ENCODE measurements around the gene LRRC2. TPM values are rescaled to one million over a fixed set of nuclear protein-coding genes. Genes with fewer than 3 reads are reported as not detected.

LRRC2 gene
- total RNA-seq, 1 experiment from 2014 or later = 2.6 TPM

- Histone ChIP-seq H3K27me3 (ENCODE audit: insufficient read depth, low read length) (no peaks in the 10 kb centered on the region; the same call in 1 of the 2 replicates), H3K23me2 (ENCODE audit: insufficient read length, low read depth, low read length, poor library complexity, severe bottlenecking) (no peaks in the 10 kb centered on the region), H2AFZ (ENCODE audit: low read length) (no peak overlapping the region), H4K8ac (replicated peaks; ENCODE audit: insufficient read length, low read depth, low read length) (no peak overlapping the region), H3K4ac (ENCODE audit: low read depth, low read length) (no peak overlapping the region), H3K9me3 (ENCODE audit: control insufficient read depth, low read depth, low read length) (no peaks in the 10 kb centered on the region), H3T11ph (ENCODE audit: low read length) (no peak overlapping the region), H2BK5ac (ENCODE audit: insufficient read length, low read length) (no peak overlapping the region), H3K4me1 (ENCODE audit: insufficient read depth, low read length) (no peaks in the 10 kb centered on the region), H3K4me2 (ENCODE audit: insufficient read depth, insufficient read length, low read length) (no peak overlapping the region), H4K91ac (ENCODE audit: insufficient read length, low read depth, low read length) (no peak overlapping the region), H2BK15ac (ENCODE audit: low read depth, low read length) (no peak overlapping the region), H4K20me1 (ENCODE audit: control insufficient read depth, insufficient read depth, insufficient read length) (no peaks in the 10 kb centered on the region), H2BK12ac (ENCODE audit: insufficient read length, low read depth, low read length) (no peak overlapping the region), H3K9ac (ENCODE audit: extremely low read depth, insufficient read length, low read length) (no peak overlapping the region), H3K79me1 (ENCODE audit: insufficient read depth, low read depth, low read length, poor library complexity, severe bottlenecking) (no peaks in the 10 kb centered on the region), H2BK120ac (ENCODE audit: low read depth, low read length, poor library complexity, severe bottlenecking) (no peak overlapping the region), H3K27ac (ENCODE audit: insufficient read length, low read depth, low read length) (no peak overlapping the region), H3K23ac (ENCODE audit: insufficient read length, low read depth, low read length) (no peak overlapping the region), H2BK20ac (ENCODE audit: low read depth, low read length, poor library complexity, severe bottlenecking) (no peak overlapping the region), H3K56ac (ENCODE audit: insufficient read length, low read depth, low read length) (no peak overlapping the region), H2AK5ac (ENCODE audit: insufficient read length, low read length) (no peak overlapping the region), H3K14ac (ENCODE audit: insufficient read depth, low read length) (no peak overlapping the region), H3K79me2 (ENCODE audit: insufficient read depth, low read length) (no peaks in the 10 kb centered on the region), H3K18ac (ENCODE audit: insufficient read length, low read depth, low read length) (no peak overlapping the region), H4K5ac (ENCODE audit: insufficient read length, low read depth, low read length) (no peak overlapping the region)
- WGBS (ENCODE audit: extremely low coverage, insufficient read length, low lambda C conversion rate) = no CpG with 5 or more reads among the region's 6 CpGs
- no peaks in the 10 kb centered on the region for H3K9me3 Mint-ChIP-seq
- peak; percentile 7 for DNase-seq
- peaks cover 18% of the 10 kb centered on the region for H3K27me3 Mint-ChIP-seq (ENCODE audit: low read depth)
- H3K36me3 Mint-ChIP-seq (ENCODE audit: insufficient read depth in 1 of 3, low read depth in 3 of 3) = no peaks in the 10 kb centered on the region
- peaks cover 0 to 4% of the 10 kb centered on the region in 2 experiments; a peak in 1 of 4 replicates for H3K4me1 Mint-ChIP-seq
- H3K27ac Mint-ChIP-seq = no peak overlapping the region
- no peak overlapping the region for H3K4me3 Mint-ChIP-seq
- no peak for TF ChIP-seq CTCF (conservative IDR thresholded peaks at IDR 0.05)
Observed at GRCh38 chr3:46468753-46469600, 97.1 kb downstream of the LRRC2 start.
